HTERT RPE-1 (cell line): Measurements from ENCODE around the gene FANCI.
"Not testable (repeated sequence)": the region's sequence is repeated elsewhere in the genome, so short reads cannot be mapped to it uniquely, and the experiment has no call there.

Experiments used
- in situ Hi-C: fragments of 300-500 bp; cut with MboI; formaldehyde crosslinking; loops from 4 replicates; pipeline ENCODE4 v1.14.3; 2020; ENCODE audit warnings: low sequenced_read_pairs

The FANCI gene

GRCh38 chr15:89218531-89218930 lies 25.2 kb upstream of the FANCI start:
- in situ Hi-C loops: no loop called here

- in situ Hi-C loops: no loop called here
These were observed 22.2 kb upstream of the FANCI start, which contains the start of gene RLBP1 for GRCh38 chr15:89221543-89221942. TSS of gene RLBP1 (minus strand) at chr15:89221579. CDS start at chr15:89218975, 2,604 bp downstream.

GRCh38 chr15:89225588-89225987 lies 18.2 kb upstream of the FANCI start:
- in situ Hi-C loops: no loop called here

DNA sequence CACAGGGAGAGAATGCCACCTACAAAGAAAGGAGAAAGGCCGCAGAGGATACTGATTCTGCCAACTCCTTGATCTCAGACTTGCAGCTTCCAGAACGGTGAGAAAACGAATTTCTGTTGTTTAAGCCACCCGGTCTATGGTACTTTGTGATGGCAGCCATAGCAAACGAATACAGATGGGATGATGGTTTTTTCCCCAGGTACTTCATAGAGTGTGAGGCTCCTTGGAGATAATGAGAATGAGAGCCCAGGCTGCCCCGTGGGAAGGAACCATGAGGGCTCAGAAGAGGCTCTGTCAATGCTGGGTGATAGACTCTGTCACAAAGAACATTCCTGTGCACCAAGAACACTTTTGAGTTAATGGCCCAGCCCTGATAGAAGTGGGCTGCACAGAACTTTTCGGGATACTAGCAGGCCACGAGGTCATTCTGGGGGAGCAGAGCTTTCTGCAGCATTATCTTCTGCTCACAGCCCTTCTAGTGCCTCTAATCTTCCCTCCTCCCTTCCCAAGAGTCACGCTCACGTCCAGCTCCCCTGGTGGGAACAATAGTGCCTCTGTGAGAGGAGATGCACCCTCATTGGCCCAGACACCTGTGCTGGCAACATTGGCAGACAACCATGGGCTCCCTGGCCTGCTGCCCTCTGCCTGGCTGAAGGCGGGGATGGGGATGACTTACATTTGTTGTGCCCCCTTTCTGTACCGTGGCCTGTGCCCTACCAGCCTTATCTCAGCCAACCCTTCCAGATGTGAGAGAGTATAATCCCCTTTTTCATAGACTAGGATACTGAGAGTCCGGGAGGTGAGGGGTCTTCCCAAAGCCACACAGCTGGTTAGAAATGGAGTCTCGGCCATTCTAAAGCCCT lies 17.2 kb upstream of the FANCI start:
- in situ Hi-C loops: no loop called here

DNA sequence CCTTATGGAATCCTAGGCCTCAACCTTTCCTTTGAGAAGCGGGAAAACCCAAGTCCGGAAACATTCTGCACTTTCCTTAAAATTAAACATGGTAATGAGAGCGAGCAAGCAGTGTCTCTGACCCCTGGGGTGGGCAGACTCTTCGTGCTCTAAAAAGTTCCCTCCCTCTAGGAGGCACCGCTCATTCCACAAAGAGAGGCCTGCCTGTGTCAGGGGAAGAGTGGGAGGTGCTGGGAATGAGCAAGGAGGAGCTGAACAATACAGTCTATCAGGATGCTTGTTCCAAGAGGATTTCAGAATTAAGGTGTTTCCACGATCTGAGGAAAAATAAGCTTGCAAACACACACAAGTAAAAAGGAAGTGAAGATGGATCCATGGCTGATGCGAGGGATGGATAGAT lies 16.4 kb upstream of the FANCI start:
- in situ Hi-C loops: no loop called here

DNA sequence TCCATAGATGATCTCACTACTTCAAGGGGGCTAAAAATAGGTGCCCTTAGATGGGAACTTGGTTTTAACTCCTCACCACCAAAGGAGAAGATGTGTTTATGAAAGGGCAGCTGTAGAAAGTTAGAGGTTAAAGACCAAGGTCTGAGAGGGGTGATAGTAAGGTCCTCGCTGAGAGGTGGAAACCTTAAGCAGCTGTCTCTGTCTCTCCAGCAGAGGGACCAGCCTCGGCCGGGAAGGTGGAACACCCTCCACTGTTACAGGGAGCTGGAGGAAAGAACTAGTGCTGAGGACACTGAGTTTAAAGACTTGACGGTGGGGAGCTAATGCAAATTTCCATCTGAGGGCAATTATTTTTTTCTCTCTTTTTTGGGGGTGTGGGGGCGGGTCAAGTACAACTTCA lies 13.5 kb upstream of the FANCI start:
- in situ Hi-C loops: no loop called here

DNA sequence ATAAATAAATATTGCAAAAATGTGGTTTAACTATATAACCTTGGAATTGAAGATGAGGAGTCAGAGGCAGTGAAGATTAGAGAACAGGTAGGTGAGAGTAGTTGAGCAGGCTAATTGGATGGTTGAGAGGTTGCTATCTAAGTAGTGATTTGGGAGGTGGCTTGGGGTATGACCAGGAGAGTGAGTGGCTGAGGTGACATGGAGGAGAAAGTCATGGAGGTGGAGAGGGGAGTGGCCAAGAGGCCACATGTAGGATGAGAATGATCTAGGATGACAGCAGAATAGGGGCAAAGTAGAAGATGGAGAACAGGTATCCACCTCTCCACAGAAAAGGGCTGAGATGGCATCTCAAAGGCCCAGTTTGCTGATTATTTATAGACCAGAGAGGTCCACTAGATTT lies 11.9 kb upstream of the FANCI start:
- in situ Hi-C loops: no loop called here

- in situ Hi-C loops: not testable (repeated sequence)
These were observed 3.6 kb upstream of the FANCI start for GRCh38 chr15:89239883-89240810.

DNA sequence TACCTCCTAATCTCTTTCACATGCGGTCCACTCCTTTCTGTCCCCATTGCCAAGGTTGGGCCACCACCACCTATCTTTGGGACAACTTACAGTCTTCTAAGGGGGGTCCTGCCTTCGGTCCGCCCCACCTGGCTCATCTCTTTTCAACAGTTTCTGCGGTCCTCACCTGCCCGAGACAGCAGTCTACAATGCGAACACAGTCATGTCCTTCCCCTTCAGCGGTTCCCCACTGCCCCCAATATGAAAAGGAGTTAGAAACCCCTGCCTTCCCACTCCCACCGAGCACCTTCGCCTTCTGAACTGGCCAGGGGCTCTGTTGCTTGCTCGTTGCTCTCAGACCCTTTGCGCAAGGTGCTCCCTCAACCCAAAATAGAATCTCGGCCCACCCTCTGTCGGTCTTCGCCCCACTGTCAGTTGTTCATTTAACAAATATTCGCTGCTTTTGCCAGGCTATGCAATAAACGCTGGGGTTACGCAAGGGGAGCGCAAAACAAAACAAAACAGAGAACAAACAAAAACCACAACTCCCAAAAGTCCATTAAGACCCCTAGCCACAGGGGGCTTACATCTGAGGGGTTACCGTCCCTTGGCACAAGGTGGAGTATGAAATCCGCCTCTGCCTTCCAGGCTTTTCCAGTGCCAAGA lies 611 bp upstream of the FANCI start:
- in situ Hi-C loops: no loop called here

- in situ Hi-C loops: no loop called here
These were observed 760 bp downstream of the FANCI start for GRCh38 chr15:89244574-89244903.

DNA sequence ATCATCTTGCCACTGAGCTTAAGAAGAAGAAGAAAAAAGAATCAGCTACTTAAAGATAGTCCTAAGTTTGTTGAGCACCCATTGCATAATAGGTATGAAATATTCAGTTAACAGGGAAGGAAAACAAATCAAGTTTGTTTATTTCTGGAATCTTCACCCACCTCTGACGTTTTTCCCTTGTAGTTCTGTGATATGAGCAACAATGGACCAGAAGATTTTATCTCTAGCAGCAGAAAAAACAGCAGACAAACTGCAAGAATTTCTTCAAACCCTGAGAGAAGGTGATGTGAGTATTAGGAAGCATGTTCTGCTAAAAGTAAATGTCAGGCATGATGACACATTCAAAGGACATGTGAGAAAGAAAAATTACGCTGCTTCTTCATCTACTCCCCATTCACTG lies 3.7 kb downstream of the FANCI start:
- in situ Hi-C loops: no loop called here

DNA sequence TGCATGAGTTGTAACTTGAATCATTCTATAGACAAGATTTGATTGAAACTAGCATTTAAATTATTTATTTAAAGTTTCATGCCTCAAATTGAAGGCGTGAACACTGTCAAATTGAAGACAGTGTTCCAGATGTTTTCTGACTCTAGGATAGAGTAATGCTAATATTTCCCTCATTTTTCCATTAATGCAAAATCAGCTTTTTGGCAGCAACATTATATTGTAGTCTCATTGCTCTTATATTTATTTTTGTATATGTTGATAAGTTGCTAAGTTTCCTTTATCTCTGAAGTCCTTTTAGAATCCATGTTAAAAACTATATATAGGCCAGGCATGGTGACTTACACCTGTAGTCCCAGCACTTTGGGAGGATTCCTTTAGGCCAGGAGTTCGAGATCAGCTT lies 4.8 kb downstream of the FANCI start:
- in situ Hi-C loops: no loop called here

GRCh38 chr15:89250142-89250541 lies 6.4 kb downstream of the FANCI start:
- in situ Hi-C loops: not testable (repeated sequence)

- in situ Hi-C loops: not testable (repeated sequence)
These were observed 33.5 kb downstream of the FANCI start for GRCh38 chr15:89277281-89277680.

DNA sequence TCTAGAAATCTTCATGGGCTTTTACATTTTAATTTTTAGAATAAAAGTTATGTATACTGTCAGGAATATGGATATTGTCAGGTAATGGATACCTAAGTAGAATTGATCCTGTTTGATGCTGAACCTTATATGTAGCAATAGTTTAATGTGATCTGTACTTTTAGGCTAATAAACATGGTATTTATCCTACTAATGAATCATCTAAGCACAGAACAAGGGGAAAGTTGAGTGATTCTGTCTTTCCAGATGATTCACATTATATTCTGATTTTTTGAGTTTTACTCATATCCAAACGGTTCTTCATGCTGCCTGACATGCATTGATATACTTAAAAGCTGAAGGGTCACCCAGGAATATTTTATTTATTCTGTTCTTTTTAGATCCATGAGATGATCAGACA lies 34.5 kb downstream of the FANCI start:
- in situ Hi-C loops: no loop called here

DNA sequence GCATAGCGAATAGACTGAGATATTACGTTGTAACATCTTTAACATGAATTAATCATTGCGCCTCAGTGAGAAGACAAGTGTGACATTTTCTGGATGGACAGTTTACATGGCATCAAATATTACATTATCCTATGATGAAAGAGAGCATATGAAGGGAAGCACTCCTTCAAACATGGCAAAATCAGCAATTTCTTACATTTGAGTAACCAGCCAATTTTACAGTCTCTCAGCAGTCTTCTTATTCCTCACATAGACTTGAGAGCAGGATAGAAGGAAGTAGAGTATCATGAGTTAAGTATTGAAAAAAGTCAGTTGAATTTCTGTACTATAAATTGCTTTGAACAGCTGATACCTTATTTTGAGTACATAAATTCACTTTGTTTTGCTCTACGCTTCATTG lies 38.9 kb downstream of the FANCI start:
- in situ Hi-C loops: no loop called here

GRCh38 chr15:89283201-89283600 lies 39.4 kb downstream of the FANCI start:
- in situ Hi-C loops: no loop called here

DNA sequence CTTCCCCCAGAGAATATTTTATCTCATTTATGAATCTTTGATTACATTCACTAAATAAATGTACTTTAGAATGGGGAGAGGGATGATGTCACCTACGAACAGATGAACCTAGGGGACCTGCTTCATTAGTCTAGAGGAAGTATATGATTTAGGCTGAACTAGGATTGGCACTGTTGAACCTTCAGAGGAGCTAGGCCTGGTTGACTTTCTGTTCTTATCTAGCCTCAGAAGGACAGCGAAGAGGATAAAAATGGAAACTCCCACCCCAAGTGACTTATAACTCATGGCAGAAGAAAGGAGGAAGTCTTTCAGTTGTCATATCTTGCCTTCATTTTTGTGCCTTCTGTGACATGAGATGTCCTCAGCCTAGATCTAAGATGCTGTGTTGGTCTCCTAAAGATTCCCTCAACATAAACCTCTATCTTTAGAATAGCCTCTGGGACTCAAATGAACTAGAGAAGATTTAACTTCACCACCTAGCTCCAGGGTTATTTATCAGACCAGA lies 48.2 kb downstream of the FANCI start:
- in situ Hi-C loops: no loop called here

GRCh38 chr15:89293012-89293411 lies 49.2 kb downstream of the FANCI start:
- in situ Hi-C loops: no loop called here

DNA sequence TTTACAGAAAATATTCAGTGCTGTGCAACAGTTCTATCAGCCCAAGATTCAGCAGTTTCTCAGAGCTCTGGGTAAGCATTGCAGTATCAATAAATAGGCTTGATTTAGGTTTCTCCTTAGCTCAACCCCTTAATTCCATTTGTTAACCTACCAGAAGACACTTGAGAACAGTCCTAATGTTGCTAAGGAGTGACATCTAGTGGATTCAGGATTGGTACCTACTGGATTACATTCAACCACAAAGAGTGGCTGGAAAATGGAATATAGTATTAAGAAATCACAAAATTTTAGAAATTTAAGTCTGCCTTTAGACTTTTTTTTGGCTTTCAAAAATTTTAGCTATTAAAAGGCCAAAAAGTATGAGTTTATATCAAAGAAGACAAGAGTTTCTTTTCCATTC lies 56.1 kb downstream of the FANCI start:
- in situ Hi-C loops: no loop called here
